Measurements from ENCODE around the gene WDR70.

GRCh38 chr5:37667846-37668245 lies 288.7 kb downstream of the WDR70 start:
- no peak for TF ChIP-seq EP300 (IDR thresholded peaks at IDR 0.05)
- no peak for TF ChIP-seq CTCF (IDR thresholded peaks at IDR 0.05)

All from suprapubic skin (tissue), 3 donors.